Activated CD4-positive, alpha-beta T cell treated with anti-CD3 and anti-CD28 coated beads for 48 hours (primary cell): ENCODE results near the gene CHEK2.
"Not testable (repeated sequence)": the region's sequence is repeated elsewhere in the genome, so short reads cannot be mapped to it uniquely, and the experiment has no call there.

ENCODE experiments used
- DNase-seq: peaks from one replicate; pipeline ENCODE4 v3.0.0-alpha.2; 2020

CHEK2 gene

GRCh38 chr22:28741200-28741784 lies 328 bp downstream of the CHEK2 start:
- no peak for DNase-seq

- DNase-seq = not testable (repeated sequence)
Observed at GRCh38 chr22:28738876-28739275, 2.7 kb downstream of the CHEK2 start.

- DNase-seq = no peak
Observed at GRCh38 chr22:28737701-28738100, 3.9 kb downstream of the CHEK2 start.

- DNase-seq = no peak
Observed at GRCh38 chr22:28736301-28737155, 5.1 kb downstream of the CHEK2 start.

- no peak for DNase-seq
Observed at GRCh38 chr22:28734393-28734792, 7.2 kb downstream of the CHEK2 start.

- DNase-seq = no peak
Observed at GRCh38 chr22:28730179-28730578, 11.4 kb downstream of the CHEK2 start.

GRCh38 chr22:28728621-28729313 lies 12.9 kb downstream of the CHEK2 start:
- DNase-seq = no peak

GRCh38 chr22:28728002-28728401 lies 13.6 kb downstream of the CHEK2 start:
- DNase-seq = no peak

- DNase-seq = no peak
Observed at GRCh38 chr22:28718044-28718443, 23.6 kb downstream of the CHEK2 start.

- no peak for DNase-seq
Observed at GRCh38 chr22:28716686-28717085, 24.9 kb downstream of the CHEK2 start.

GRCh38 chr22:28715611-28716010 lies 26.0 kb downstream of the CHEK2 start:
- no peak for DNase-seq

- DNase-seq = no peak
Observed at GRCh38 chr22:28714043-28714628, 27.5 kb downstream of the CHEK2 start.

GRCh38 chr22:28711820-28712777 lies 29.5 kb downstream of the CHEK2 start:
- no peak for DNase-seq

GRCh38 chr22:28711341-28711740 lies 30.3 kb downstream of the CHEK2 start:
- no peak for DNase-seq

GRCh38 chr22:28710576-28711191 lies 30.9 kb downstream of the CHEK2 start:
- no peak for DNase-seq

- DNase-seq = no peak
Observed at GRCh38 chr22:28710107-28710506, 31.5 kb downstream of the CHEK2 start.

- no peak for DNase-seq
Observed at GRCh38 chr22:28706845-28707244, 34.8 kb downstream of the CHEK2 start.

GRCh38 chr22:28703436-28703835 lies 38.2 kb downstream of the CHEK2 start:
- DNase-seq = no peak

GRCh38 chr22:28702891-28703290 lies 38.7 kb downstream of the CHEK2 start:
- no peak for DNase-seq

GRCh38 chr22:28693041-28693760 lies 48.4 kb downstream of the CHEK2 start:
- not testable (repeated sequence) for DNase-seq

- not testable (repeated sequence) for DNase-seq
Observed at GRCh38 chr22:28689796-28690195, 51.8 kb downstream of the CHEK2 start.
